Endothelial cell of umbilical vein (primary cell): ENCODE results near the gene BRD1. TPM values are rescaled to one million over a fixed set of nuclear protein-coding genes. Genes with fewer than 3 reads are reported as not detected.

Experiments
- BruUV-seq: library from RNA; stranded (reverse); fragments of 400-500 nt; replicated peaks from 2 replicates; lab custom pipeline; 2021; lab: Mats Ljungman, UMichigan
- CTCF ChIA-PET: fragments of 300-600, 350-600 bp; sonication (Branson Sonifier 250); formaldehyde crosslinking; loops from one replicate; lab custom pipeline; 2021; ENCODE audit warnings: antibody characterized with exemption, inconsistent platforms; lab: Charles Lee
- POLR2A ChIA-PET: fragments of 300-600, 350-600 bp; sonication (Branson Sonifier 250); formaldehyde crosslinking; loops from one replicate; lab custom pipeline; 2021; ENCODE audit warnings: antibody characterized with exemption, inconsistent platforms; lab: Charles Lee
- DNase-seq: peaks from one replicate; pipeline ENCODE4 v3.0.0-alpha.2; 2011; ENCODE audit warnings: low read depth, low spot score
- FAIRE-seq: peaks from 2 replicates; lab custom pipeline; 2011; peaks lifted over from hg19 to GRCh38; lab: Jason Lieb, UNC
- H2AFZ ChIP-seq: 2 replicates; pipeline ENCODE4 v1.6.0; 2012; ENCODE audit warnings: low read depth, low read length, control low read depth, inconsistent platforms
- H3K27ac ChIP-seq: 2 replicates; pipeline ENCODE4 v1.5.1; 2011; ENCODE audit warnings: low read depth, mild to moderate bottlenecking, control low read depth, low read length, moderate library complexity; ENCODE audit not compliant: insufficient read depth
- H3K27me3 ChIP-seq, 2 experiments: 2 replicates each; pipeline versions ENCODE4 v1.6.0 to v1.6.1; 2011; ENCODE audit warnings: low read length in 2 of 2, mixed read lengths in 1 of 2; ENCODE audit not compliant: control insufficient read depth in 2 of 2, insufficient read depth in 2 of 2
- H3K36me3 ChIP-seq, 2 experiments: 2 replicates in 1 of 2; 3 replicates in 1 of 2; pipeline ENCODE4 v1.5.1; 2011; ENCODE audit warnings: low read length in 2 of 2, mild to moderate bottlenecking in 1 of 2, moderate library complexity in 1 of 2; ENCODE audit not compliant: control insufficient read depth in 2 of 2, insufficient read depth in 2 of 2; ENCODE audit errors: extremely low read depth in 1 of 2
- H3K4me1 ChIP-seq: 3 replicates; pipeline ENCODE4 v1.5.1; 2011; ENCODE audit warnings: mild to moderate bottlenecking, low read length; ENCODE audit not compliant: control insufficient read depth, insufficient read depth; ENCODE audit errors: extremely low read depth
- H3K4me2 ChIP-seq: 2 replicates; pipeline ENCODE4 v1.6.1; 2011; ENCODE audit warnings: low read length, control low read depth, mixed read lengths; ENCODE audit not compliant: insufficient read depth
- H3K4me3 ChIP-seq, 3 experiments: fragments of 200-600 bp in 1 of 3; sonication (generic), shearing (Covaris generic) in 1 of 3; replicated peaks in 1 of 3; 2 replicates each; pipeline ENCODE4 v1.5.1; 2011 to 2016; ENCODE audit warnings: control low read depth in 3 of 3, low read length in 3 of 3, mild to moderate bottlenecking in 2 of 3, inconsistent platforms in 1 of 3, low read depth in 1 of 3, moderate library complexity in 1 of 3; ENCODE audit not compliant: insufficient read depth in 1 of 3
- H3K79me2 ChIP-seq: 2 replicates; pipeline ENCODE4 v1.6.0; 2012; ENCODE audit warnings: low read length, inconsistent platforms; ENCODE audit not compliant: control insufficient read depth, insufficient read depth
- H3K9ac ChIP-seq: replicated peaks from 2 replicates; pipeline ENCODE3; 2011; ENCODE audit warnings: low read length, control low read depth; ENCODE audit not compliant: insufficient read depth; ENCODE audit errors: extremely low read depth
- H3K9me1 ChIP-seq: replicated peaks from 3 replicates; pipeline ENCODE4 v1.6.0; 2011; ENCODE audit warnings: mild to moderate bottlenecking, low read length; ENCODE audit not compliant: control insufficient read depth, insufficient read depth; ENCODE audit errors: extremely low read depth
- H3K9me3 ChIP-seq: replicated peaks from 2 replicates; pipeline ENCODE4 v1.5.1; 2012; ENCODE audit warnings: low read length, inconsistent platforms; ENCODE audit not compliant: control insufficient read depth, insufficient read depth
- H4K20me1 ChIP-seq: replicated peaks from 2 replicates; pipeline ENCODE3; 2011; ENCODE audit warnings: mild to moderate bottlenecking, low read length; ENCODE audit not compliant: control insufficient read depth, insufficient read depth; ENCODE audit errors: extremely low read depth
- CTCF ChIP-seq, 2 donors: IDR thresholded peaks; 1 replicate in 1 of 2; 2 replicates in 1 of 2; pipeline ENCODE4 v1.5.1; 2011; ENCODE audit warnings: low read length in 2 of 2, mild to moderate bottlenecking in 2 of 2, moderate library complexity in 2 of 2, control low read depth in 1 of 2, inconsistent platforms in 1 of 2, low read depth in 1 of 2; ENCODE audit not compliant: insufficient read depth in 1 of 2; ENCODE audit errors: extremely low read depth in 1 of 2
- EZH2 ChIP-seq: IDR thresholded peaks from 2 replicates; pipeline ENCODE4 v1.6.1; 2012; ENCODE audit warnings: borderline replicate concordance, low read depth, mild to moderate bottlenecking, moderate library complexity, low read length, inconsistent platforms; ENCODE audit not compliant: severe bottlenecking
- FOS ChIP-seq: IDR thresholded peaks from 2 replicates; pipeline ENCODE4 v1.6.1; 2011; ENCODE audit warnings: mild to moderate bottlenecking, low read length, moderate library complexity, borderline replicate concordance; ENCODE audit not compliant: insufficient read depth
- GATA2 ChIP-seq: IDR thresholded peaks from 2 replicates; pipeline ENCODE4 v1.7.0; 2011; ENCODE audit warnings: low read depth, mild to moderate bottlenecking, moderate library complexity, mixed read lengths, low read length; ENCODE audit not compliant: insufficient read length, insufficient read depth
- JUN ChIP-seq: IDR thresholded peaks from 2 replicates; pipeline ENCODE4 v1.6.1; 2011; ENCODE audit warnings: borderline replicate concordance, low read depth; ENCODE audit not compliant: insufficient read length, insufficient read depth
- MAX ChIP-seq: IDR thresholded peaks from 2 replicates; pipeline ENCODE4 v1.6.1; 2011; ENCODE audit not compliant: insufficient read depth, insufficient read length
- MYC ChIP-seq: IDR thresholded peaks from one replicate; pipeline ENCODE4 v1.6.1; 2011; ENCODE audit warnings: mild to moderate bottlenecking, low read depth, low read length
- POLR2A ChIP-seq: IDR thresholded peaks from 2 replicates; pipeline ENCODE4 v1.6.1; 2012; ENCODE audit warnings: low read depth, mild to moderate bottlenecking, control low read depth, low read length
- POLR2AphosphoS5 ChIP-seq: IDR thresholded peaks from 2 replicates; pipeline ENCODE4 v1.6.1; 2012; ENCODE audit warnings: low read depth, mild to moderate bottlenecking, control low read depth, low read length, moderate library complexity; ENCODE audit not compliant: insufficient read depth
- dilution Hi-C: fragments of 300-500 bp; cut with MboI; formaldehyde crosslinking; loops from one replicate; pipeline ENCODE4 v1.15.0; 2019; ENCODE audit warnings: low sequenced_read_pairs; ENCODE audit not compliant: extremely low pct_ligation_motif_present
- intact Hi-C: fragments of 100-400 bp; cut with micrococcal nuclease; formaldehyde crosslinking; loops from one replicate; pipeline ENCODE4 v1.10.0; 2022
- polyA plus RNA-seq, 4 experiments: library from polyadenylated mRNA; depleted of rRNA in 3 of 4; stranded (reverse) in 3 of 4; unstranded in 1 of 4; fragments of >200 nt; gene quantifications; 2 replicates each; pipeline versions ENCODE4 v1.2.1 to v1.2.3, GENCODE V29; 2011 to 2012; ENCODE audit warnings: missing spikeins in 1 of 4
- total RNA-seq: library from RNA; stranded (reverse); gene quantifications from 2 replicates; pipeline ENCODE4 v1.2.3, GENCODE V29; 2021

The BRD1 gene
- total and polyA plus RNA-seq, 2 donors (not counting 3 experiments of a cell fraction or from before 2014, with no cell fraction given): 8.1 to 41.1 TPM

GRCh38 chr22:49767355-49768062 lies 60.2 kb downstream of the BRD1 start:
- Histone ChIP-seq H3K27ac (no peak overlapping the region), H3K27me3 (no peaks in the 10 kb centered on the region), H2AFZ (no peak overlapping the region), H3K9me3 (no peaks in the 10 kb centered on the region), H3K4me3 (no peak overlapping the region), H3K9ac (no peak overlapping the region), H3K9me1 (no peaks in the 10 kb centered on the region), H3K79me2 (no peaks in the 10 kb centered on the region), H3K4me2 (no peak overlapping the region), H4K20me1 (no peaks in the 10 kb centered on the region), H3K36me3 (no peaks in the 10 kb centered on the region), H3K4me1 (no peaks in the 10 kb centered on the region)
- no TSS peak for BruUV-seq
- dilution Hi-C loops: no loop called here
- TF ChIP-seq GATA2: no peak
- TF ChIP-seq CTCF (IDR thresholded peaks at IDR 0.05; ENCODE audit: extremely low read depth in 1 of 2, insufficient read depth in 1 of 2, low read depth in 1 of 2, low read length in 2 of 2): peak; percentile 60 to 64
- peak; percentile 74 for FAIRE-seq
- intact Hi-C loops: loop anchor here (1.0 to 5.0 kb wide), 3 partner anchors 151 to 265 kb away; partner anchors contain the start of genes ALG12 and CRELD2
- ChIA-PET POLR2A (no interaction called here), CTCF (interaction anchor here (1.0 to 2.3 kb wide), 12 partner anchors 9 to 470 kb away, joined by 3 to 26 read pairs (median 6); partner anchors contain the start of genes ALG12, CRELD2 and MLC1)
- DNase-seq: peak; percentile 64

GRCh38 chr22:49765951-49766350 lies 61.7 kb downstream of the BRD1 start:
- dilution Hi-C loops: no loop called here
- intact Hi-C loops: loop anchor here (5.0 kb wide), 2 partner anchors 206 to 266 kb away; no protein-coding TSS in a partner anchor
- TF ChIP-seq FOS (no peak), POLR2AphosphoS5 (no peak), POLR2A (no peak), MAX (no peak), GATA2 (no peak), EZH2 (no peak), MYC (no peak), JUN (no peak), CTCF (IDR thresholded peaks at IDR 0.05; ENCODE audit: extremely low read depth in 1 of 2, insufficient read depth in 1 of 2, low read depth in 1 of 2, low read length in 2 of 2) (no peak)
- CTCF ChIA-PET: interaction anchor here (1.6 kb wide), 1 partner anchor 265 kb away, joined by 4 read pairs; no protein-coding TSS in a partner anchor
- Histone ChIP-seq H3K79me2 (no peaks in the 10 kb centered on the region), H3K9me3 (no peaks in the 10 kb centered on the region), H3K27ac (no peak overlapping the region), H3K9me1 (no peaks in the 10 kb centered on the region), H3K27me3 (no peaks in the 10 kb centered on the region), H4K20me1 (no peaks in the 10 kb centered on the region), H3K4me1 (no peaks in the 10 kb centered on the region), H3K9ac (no peak overlapping the region), H3K4me3 (no peak overlapping the region), H3K36me3 (no peaks in the 10 kb centered on the region), H2AFZ (no peak overlapping the region), H3K4me2 (no peak overlapping the region)
- no TSS peak for BruUV-seq
- POLR2A ChIA-PET: no interaction called here
- FAIRE-seq: no peak
- no peak for DNase-seq
